ENCODE measurements around the gene MXD4.

MXD4 gene

GRCh38 chr4:2272828-2273120 is 10.9 kb upstream of the MXD4 start:
- no peak overlapping the region for H3K27ac ChIP-seq
- TF ChIP-seq CTCF (conservative IDR thresholded peaks at IDR 0.05) = no peak

- no peak for TF ChIP-seq CTCF (conservative IDR thresholded peaks at IDR 0.05)
- no peak overlapping the region for H3K27ac ChIP-seq
Measured at GRCh38 chr4:2272026-2272827, 10.3 kb upstream of the MXD4 start.

- no peak for TF ChIP-seq CTCF (conservative IDR thresholded peaks at IDR 0.05)
- H3K27ac ChIP-seq = no peak overlapping the region
Measured at GRCh38 chr4:2271279-2272025, 9.5 kb upstream of the MXD4 start.

GRCh38 chr4:2270341-2271165 is 8.6 kb upstream of the MXD4 start:
- no peak for TF ChIP-seq CTCF (conservative IDR thresholded peaks at IDR 0.05)
- H3K27ac ChIP-seq = no peak overlapping the region

- no peak for TF ChIP-seq CTCF (conservative IDR thresholded peaks at IDR 0.05)
- no peak overlapping the region for H3K27ac ChIP-seq
Measured at GRCh38 chr4:2269618-2270163, 7.8 kb upstream of the MXD4 start.

GRCh38 chr4:2269206-2269531 is 7.3 kb upstream of the MXD4 start:
- H3K27ac ChIP-seq = no peak overlapping the region
- TF ChIP-seq CTCF (conservative IDR thresholded peaks at IDR 0.05) = no peak

All from VCaP (cell line).